Stimulated activated CD4-positive, alpha-beta T cell treated with anti-CD3 and anti-CD28 coated beads, Interleukin-12 subunit alpha, Interleukin-12 subunit beta, amount 100 ng/mL, for 4 hours (primary cell): Measurements from ENCODE around the gene GYG2.
A peak's percentile ranks its signal among the peaks of the same experiment; 100 is the strongest.
"Not testable (repeated sequence)": the region's sequence is repeated elsewhere in the genome, so short reads cannot be mapped to it uniquely, and the experiment has no call there.

Source experiments
- DNase-seq: peaks from one replicate; pipeline ENCODE4 v3.0.0-alpha.2; 2020

The GYG2 gene

DNA sequence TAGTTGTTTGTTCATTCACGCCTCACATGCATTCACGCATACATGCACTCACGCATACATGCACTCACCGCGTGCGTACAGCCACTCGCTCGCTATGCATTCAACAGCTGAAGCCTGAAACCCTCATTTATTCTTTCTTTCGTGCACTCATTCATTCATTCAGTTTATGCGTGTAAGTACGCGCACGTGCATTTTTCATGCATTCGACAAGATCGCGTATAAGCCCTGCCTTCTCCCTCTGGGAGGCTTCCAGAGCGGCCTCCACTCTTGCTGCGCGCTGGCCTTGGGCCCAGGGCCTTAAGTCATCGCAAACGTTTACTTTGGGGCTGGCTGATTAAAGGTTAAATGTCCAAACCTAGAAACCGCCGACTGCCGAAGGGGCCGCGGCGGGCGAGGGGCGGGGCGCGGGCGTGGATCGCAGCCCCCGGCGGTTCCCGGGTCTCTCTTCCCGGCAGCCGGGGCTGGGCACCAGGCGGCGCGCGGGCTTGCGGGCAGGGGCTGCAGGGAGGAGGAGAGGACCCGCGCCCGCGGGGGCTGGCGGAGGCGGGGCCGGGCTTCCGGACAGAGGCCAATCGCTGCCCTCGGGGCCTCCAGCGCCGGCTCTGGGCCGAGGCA, at the start of gene GYG2:
Gene GYG2 (plus strand): TSS at position 587 of the 615 bp plus-strand sequence. CDS start 1,259 bp downstream, outside the sequence.
- DNase-seq, result no peak

DNA sequence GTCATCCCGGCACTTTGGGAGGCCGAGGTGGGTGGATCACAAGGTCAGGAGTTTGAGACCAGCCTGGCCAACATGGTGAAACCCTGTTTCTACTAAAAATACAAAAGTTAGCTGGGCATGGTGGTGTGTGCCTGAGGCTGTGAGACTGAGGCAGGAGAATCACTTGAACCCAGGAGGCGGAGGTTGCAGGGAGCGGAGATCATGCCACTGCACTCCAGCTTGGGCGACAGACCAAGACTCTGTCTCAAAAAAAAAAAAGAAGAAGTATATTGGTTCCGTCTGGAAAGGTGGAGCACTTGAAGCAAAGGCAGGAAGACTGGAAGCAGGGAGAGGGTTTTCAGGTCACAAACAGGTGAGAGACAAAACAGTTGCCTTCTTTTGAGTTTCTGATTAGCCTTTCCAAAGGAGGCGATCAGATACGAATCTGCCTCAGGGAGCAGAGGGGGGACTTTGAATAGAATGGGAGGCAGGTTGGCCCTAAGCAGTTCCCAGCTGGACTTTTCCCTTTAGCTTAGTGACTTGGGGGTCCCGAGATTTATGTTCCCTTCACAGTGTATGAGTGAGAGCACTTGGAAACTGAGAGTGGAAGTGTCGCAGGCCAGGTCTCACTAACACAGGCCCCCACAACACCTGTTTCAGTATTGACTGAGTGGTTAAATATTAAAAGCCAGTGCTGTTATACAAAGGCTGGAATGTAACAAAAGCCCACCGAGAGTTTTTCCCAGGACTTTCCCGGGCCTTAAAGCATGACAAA, 48.1 kb upstream of the GYG2 start:
- not testable (repeated sequence) for DNase-seq

DNA sequence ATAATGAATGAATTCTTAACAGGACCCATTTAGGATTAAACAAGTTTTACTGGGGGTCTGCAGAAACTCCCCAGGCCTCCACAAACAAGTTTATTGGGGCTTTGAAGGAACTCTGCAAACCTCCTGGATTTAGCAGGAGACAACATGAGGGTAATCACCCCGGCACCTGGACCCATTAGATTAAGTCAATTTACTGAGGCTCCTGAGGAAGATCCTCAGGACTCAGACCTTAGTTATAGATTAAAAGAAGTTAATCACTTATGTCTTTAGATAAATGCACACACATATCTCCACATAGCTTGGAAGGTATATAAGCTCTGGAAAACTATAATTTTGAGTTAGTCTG, 47.5 kb upstream of the GYG2 start:
- DNase-seq, result no peak

DNA sequence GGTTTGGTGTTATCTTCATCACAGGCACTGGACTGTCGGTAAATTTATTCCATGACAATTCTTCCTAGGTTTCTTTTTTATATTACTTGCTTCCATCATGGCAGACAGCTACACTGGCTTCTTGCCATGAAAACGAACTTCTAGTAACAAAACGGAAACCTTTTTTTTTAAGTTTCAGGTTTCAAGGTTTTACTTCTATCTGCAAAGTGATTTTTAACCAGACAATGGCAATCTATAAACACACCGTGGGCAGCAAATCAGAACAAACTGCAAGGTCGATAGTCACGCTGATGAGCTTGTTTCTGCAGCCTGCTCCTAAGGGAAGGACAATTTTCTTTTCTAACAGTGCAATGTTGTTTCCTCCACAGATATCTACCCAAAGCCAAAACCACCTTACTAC, 47.0 kb upstream of the GYG2 start:
- no peak for DNase-seq

DNA sequence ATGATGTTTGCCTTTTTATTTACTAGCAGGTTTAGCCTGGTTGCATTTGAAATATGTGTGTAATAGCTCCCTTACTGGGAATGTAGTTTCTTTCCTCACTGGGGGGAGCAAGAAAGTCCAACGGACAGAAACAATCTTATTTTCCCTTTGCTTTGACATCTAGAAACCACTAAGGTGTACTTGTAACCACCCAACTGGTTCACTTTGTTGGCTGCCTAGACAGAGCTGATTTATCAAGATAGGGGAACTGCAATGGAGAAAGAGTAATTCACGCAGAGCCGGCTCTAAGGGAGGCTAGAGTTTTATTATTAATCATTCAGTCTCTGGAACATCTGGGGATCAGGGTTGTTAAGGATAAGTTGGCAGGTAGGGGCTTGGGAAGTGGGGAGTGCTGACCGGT, 46.6 kb upstream of the GYG2 start:
- DNase-seq, result no peak

DNA sequence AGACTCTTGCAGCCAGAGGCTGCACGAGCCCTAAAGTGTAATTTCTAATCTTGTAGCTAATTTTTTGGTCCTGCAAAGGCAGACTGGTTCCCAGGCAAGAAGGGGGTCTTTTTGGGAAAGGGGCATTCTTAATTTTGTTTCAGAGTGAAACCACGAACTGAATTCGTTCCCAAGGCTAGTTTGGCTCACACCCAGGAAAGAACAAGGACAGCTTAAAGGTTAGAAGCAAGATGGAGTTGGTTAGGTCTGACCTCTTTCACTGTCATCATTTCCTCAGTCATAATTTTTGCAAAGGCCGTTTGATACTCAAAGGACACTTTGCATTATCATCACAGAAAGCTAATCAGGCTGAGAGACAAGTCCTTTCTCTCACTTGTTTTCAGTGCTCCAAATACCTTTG, 46.0 kb upstream of the GYG2 start:
- DNase-seq, result no peak

DNA sequence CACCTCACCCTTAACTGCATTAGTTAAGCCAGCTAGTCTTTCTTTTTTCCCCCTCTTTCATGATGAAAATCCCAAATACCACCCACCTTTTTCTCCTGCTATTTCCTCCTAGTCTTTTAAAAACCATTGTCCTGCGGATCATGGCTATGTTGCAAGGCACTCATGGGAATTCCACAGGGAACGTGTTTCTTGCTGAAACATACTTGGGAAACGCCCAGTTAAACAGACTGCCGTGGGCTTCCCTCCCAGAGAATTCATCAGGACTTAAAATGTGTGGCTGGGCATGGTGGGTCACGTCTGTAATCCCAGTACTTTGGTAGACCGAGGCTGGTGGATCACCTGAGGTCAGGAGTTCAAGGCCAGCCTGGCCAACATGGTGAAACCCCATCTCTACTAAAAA, 44.7 kb upstream of the GYG2 start:
- no peak for DNase-seq

DNA sequence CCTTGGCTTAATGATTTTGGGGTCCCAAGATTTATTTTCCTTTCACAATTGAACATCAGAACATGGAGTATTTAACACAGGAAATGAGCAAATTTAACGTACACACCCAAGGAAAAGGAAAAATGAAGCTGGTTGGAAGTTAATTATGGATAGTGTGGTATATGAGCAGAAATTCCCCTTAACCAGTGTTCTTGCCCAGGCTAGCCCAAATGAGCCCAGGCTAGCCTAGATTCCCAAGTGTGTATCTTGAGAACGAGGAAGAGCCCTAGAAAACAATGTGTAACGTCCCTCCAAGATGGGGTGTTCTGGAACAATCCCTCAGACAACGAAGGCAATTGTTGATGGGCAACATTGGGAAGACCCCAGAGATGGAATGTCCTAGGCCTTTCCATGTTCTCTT, 43.2 kb upstream of the GYG2 start:
- DNase-seq, result no peak

DNA sequence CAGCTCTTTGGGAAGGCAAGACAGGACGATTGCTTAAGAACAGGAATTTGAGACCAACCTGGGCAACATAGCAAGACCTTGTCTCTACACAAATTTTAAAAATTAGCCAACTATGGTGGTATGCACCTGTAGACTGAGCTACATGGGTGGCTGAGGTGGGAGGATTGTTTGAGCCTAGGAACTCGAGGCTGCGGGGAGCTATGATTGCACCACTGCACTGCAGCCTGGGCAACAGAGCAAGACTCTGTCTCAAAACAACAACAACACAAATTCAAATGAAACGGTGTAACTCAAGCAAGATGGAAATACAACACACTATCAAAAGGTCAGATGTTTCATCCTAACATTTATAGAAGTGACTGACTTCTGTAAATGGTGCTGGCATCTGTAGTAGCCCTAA, 39.8 kb upstream of the GYG2 start:
- no peak for DNase-seq

DNA sequence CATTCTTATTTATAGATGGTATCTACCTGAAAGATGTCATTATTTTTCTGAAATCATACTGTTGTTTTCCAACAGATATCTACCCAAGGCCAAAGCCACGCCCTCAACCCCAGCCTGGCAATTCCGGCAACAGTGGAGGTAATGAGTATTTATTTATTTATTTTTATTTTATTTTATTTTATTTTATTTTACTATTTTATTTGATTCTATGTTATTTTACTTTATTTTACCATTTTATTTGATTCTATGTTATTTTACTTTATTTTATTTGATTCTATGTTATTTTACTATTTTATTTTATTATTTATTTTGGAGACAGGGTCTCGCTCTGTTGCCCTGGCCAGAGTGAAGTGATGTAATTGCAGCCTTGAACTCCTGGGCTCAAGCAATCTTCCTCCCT, 39.2 kb upstream of the GYG2 start:
- no peak for DNase-seq

DNA sequence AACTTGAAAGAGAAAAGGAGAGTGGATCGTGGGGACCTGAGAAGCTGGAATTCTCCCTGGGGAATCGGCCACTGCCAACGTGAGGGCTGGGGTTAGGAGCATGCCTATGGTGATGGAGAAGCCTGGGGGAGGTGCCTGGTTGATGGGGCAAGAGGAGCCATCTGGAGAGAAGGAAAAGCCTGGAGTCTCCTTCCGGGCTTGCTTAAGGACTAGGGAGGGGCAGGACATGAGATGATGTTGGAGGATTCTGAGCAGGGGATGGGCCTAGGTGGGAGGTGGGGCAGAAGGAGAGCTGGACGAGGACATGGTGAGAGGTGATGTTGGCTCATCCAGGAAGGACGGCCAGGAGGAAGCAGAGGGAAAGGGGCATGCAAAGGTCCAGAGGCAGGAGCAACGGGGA, 35.0 kb upstream of the GYG2 start:
- no peak for DNase-seq

DNA sequence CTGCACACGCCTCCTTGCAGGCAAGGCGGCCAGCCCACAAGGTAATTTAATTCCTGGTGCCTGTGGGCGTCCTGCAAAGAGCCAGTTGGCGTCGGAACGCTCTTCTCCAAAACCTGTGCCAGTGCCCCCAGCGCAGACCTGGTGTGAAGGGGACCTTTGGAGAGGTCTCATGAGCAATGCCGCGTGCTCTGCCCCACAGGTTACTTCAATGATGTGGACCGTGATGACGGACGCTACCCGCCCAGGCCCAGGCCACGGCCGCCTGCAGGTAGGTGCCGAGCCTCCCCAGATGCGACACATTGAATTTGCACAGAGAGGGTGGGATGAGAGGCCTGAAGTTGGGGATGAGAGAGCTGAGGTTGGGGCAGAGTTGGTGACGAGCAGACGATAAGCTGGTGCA, 34.4 kb upstream of the GYG2 start:
- DNase-seq, result no peak

DNA sequence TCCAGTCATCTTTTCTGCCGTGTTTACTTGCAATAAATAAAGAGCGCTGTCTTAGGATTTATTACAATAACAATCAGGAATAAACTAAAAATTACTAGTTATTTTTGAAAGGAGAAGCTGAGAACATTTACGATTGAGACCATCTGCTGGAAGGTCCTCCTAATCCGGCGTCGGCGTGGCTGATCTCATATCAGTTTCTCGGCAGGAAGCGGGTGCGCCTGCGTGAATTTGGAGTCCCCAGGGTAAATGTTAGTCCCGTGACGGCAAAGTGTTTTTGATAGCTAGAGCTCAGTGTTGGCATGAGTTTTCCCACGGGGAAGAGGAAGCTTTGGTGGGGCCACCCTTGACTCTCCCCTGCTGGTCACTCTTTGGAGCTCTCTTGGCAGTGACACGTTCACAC, 31.9 kb upstream of the GYG2 start:
- DNase-seq, result not testable (repeated sequence)

DNA sequence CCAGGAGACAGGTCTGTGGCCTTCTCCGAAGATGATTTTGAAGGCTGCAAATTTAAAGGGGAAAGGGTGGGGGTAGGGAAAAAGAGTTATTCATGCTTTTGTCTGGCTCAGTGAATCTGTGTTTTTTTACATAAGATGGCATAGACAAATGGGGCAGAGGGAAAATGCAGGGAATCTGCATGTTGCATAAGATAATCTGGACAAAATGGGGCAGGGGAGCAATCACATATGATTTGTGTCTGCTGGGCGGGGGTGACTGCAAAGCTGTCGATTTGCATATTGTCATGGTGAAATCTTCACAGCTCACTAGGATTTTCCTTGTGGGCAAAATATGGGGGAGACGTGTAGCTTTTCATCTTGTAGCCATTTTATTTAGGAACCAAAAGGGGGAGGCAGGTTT, 29.4 kb upstream of the GYG2 start:
- no peak for DNase-seq

DNA sequence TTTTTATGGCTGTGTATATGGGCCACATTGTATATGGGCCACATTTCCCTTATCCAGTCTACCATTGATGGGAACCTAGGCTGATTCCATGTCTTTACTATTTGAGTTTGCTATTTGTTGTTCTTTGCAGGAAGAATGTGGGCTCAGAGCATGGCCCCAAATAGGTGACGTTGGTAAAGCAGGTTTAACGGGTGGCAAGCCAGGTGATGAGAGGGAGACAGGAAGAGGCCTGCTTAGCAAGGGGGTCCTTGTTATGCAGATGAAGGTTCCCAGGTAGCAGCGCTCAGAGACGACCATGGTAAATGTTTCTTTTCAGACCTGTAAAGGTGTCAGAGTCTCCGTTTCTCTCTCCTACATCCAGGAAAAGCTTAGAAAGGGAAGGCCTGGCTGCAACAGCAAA, 28.8 kb upstream of the GYG2 start:
- not testable (repeated sequence) for DNase-seq

DNA sequence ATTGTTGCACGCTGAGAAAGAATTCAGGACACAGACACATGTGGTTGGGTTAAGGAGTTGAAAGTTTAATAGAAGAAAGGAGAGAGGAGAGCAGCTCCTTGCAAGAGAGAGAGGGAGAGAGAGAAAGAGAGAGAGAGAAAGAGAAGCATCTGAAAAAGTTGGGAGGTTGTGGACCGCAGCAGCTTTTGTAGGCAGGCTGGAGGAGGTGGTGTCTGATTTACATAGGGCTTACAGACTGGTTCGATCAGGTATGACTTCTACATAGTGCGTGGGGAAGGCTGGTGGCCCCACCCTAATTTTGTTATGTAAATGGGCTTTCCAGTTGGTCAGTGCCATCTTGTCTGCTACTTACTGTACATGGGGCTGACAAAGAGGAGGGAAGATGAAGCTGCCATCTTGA, 27.5 kb upstream of the GYG2 start:
- DNase-seq, result no peak

DNA sequence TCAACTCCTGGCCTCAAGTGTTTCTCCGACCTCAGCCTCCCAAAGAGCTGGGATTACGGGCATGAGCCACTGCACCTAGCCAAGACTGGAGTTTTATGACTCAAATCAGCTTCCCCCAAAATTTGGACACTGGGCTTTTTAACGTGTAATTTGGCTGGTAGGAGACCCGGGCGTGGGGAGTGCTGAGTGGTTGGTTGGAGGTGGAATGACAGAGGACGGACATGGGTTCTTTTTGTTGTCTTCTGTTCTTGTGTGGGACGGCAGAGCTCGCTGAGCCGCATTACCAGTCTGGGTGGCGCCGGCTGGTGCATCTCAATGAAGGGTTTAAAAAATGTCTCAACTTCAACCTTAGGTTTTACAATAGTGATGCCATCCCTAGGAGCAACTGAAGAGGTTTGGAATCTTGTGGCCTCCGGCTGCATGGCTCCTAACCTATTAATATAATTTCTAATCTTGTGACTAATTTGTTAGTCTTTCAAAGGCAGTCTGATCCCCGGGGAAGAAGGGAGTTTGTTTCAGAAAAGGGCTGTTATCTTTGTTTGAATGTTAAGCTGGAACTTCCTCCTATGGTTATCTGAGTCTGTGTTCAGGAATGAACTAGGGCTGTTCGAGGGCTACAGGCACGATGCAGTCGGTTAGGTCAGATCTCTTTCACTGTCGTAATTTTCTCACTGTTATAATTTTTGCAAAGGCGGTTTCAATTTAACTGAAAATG, 26.2 kb upstream of the GYG2 start:
- not testable (repeated sequence) for DNase-seq

DNA sequence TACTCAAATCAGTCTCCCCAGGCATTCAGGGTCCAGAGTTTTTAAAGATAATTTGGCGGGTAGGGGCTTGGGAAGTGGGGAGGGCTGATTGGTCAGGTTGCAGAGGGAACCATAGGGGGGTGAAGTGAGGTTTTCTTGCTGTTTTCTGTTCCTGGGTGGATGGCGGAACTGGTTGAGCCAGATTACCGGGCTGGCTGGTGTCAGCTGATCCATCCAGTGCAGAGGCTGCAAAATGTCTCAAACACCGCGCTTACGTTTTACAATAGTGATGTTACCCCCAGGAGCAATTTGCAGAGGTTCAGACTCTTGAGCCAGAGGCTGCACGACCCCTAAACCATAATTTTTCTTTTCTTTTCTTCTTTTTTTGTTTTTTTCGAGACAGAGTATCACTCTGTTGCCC, 25.2 kb upstream of the GYG2 start:
- DNase-seq, result not testable (repeated sequence)

DNA sequence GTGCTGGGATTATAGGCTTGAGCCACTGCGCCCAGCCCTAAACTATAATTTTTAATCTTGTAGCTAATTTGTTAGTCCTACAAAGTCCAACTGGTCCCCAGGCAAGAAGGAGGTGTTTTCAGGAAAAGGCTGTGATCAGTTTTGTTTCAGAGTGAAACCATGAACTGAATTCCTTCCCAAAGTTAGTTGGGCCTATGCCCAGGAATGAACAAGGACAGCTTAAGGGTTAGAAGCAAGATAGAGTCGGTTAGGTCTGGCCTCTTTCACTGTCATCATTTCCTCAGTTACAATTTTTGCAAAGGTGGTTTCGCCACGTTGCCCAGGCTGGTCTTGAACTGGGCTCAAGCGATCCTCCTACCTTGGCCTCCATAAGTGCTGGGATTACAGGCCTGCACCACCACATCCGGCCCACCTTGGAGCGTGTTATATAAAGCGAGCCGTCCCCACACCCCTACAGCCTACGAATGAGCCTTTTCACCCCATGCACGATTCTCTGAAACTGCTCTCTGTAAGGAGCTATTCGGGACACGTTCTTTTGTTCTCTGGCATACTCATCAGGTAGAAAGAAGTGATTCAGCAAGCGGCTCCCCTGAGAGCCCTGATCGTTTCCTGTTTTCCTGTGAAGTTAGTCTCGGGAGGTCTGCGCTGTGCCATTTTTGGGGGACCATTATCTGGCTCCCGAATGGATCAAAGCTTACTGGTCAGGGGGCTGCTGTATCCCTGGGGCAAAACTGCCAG, 24.5 kb upstream of the GYG2 start:
- not testable (repeated sequence) for DNase-seq

DNA sequence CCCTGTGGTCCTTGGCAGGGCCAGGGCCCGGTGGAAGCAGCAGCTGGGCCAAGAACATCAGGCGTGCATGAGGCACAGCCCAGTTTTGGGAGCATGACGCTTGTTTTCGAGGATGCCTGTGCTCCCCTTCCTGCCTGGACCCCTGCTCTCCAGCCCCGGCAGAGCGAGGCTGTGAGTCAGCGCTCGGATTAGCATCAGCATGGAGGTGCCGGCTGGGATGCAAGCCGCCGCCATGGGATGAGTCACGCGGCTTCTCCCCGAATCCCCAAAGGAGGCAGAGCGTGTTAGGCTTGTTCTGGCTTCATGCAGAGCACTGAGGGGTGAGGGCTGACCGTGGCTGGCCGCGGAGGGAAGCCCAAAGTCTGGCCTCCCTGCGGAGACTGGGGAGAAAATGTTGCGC, 23.9 kb upstream of the GYG2 start:
- DNase-seq, result not testable (repeated sequence)

DNA sequence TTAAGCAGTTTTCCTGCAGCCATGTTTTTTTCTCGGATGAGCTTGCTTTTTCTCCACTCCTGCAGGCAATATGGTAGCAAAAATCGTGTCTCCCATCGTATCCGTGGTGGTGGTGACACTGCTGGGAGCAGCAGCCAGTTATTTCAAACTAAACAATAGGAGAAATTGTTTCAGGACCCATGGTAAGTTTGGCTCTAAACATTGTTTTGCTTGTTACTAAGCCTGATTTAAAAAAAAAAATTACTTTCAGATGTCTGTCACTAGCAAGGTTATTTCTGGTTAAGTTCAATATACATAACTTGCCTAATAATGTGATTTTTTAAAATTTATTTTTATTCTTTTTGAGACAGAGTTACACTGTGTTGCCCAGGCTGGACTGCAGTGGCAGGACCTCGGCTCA, 17.5 kb upstream of the GYG2 start:
- no peak for DNase-seq

DNA sequence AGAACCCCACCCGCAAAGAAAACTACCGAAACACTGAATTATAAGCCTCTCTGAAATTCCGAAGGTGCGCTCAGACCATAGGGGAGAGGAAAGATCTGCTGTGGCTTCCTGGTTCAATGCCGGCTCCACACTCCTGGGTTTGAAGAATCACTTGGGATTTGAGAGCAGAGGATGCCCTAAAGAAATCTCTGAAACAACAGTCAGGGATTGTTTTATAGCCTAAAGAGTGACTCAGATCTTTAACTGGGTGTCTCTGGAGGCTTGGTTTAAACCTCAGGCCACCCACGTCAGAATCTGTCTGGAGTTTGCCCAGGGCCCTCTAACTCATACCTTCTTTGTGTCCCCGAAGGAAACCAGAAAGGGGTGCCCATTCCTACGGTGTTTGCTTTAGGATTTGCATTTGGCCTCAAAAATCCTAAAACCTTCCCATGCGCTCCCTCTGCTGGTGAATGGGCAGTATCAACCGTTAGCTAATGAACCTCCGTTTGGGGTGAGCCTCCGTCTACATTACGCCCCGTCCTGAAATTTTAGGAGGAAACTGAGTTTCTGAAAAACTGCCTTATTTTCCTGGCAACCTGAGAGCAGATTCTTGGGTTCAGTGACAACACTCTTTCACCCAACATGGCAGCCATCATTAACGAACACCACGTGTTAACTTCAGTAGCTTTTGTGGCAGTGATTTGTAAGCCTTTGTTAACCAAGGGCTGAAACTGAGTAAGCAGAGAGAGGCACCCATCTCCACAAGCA, 16.4 kb upstream of the GYG2 start:
- peak; percentile 20 for DNase-seq

DNA sequence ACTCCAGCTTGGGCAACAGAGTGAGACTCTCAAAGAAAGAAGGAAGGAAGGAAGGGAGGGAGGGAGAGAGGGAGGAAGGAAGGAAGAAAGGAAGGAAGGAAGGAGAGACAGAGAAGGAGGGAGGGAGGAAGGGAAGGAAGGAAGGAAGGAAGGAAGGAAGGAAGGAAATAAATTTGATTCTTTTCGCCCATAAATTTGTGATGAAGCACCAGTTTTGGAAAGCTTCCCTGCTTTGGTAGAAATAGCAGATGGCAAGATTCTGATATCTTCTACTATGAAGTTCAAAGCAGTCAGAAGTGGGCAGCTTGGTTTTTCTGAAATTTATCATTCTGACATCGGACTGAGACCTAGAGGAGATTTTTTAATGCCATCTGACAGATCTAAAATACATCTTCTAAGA, 11.7 kb upstream of the GYG2 start:
- DNase-seq, result no peak
